Measurements from ENCODE around the gene STON2.

The STON2 gene

GRCh38 chr14:81329640-81330381 lies 70.3 kb downstream of the STON2 start:
- DNase-seq: no peak

DNA sequence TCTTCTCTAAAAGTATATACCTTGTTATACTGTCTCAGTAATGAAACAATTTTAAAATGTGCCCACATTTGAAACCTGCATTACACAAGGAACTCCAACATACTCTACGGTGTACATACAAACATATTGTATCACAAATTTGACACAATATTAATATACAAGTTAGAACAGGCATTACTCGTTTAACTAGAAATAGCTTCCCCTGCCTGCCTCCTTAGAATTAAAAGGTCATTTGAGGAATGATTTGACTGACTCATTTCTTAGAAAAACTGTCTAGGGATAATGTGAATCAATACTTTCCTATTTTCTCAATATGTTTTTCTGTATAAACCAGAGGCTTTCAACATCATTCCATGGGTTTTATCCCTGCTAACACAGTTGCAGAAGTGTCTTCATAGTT lies 73.7 kb downstream of the STON2 start:
- DNase-seq: no peak

DNA sequence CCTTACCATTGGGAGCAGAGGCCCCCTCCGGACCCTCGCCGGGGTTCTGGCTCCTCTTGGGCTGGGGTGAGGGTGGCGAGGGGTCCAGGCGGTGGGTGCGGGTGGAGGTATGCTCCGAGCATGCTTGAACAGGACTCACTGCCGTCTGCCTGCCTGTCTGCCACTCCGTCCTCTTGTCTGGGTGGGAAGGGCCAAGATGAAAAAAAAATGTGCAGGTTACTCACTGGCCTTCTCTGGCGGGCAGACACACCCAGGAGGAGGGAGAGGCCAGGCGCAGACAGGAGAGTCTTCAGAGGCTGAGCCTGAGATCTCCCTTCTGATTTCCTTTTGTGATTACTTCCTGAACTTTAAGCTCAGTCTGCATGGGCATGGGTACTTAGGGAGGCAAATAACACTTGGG lies 76.1 kb downstream of the STON2 start:
- no peak for DNase-seq

- no peak for DNase-seq
Measured at GRCh38 chr14:81323093-81323492, 77.0 kb downstream of the STON2 start.

DNA sequence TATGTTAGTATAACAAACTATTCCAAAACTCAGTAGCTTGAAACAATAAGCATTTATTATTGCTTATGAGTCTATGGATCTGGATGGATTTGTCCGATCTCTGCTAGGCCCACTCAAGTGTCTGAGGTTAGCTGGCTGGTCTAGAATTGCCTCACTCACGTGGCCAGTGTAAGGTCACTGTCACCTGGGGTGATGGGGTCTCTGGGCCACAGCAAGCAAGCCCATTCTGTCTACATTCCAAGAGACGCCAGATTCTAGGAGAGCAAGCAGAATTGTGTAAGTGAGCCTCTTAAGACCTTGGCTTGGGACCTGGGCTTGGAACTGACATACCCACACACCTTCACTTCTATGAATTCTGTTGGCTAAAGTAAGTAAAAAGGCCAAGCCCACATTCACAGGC lies 80.2 kb downstream of the STON2 start:
- no peak for DNase-seq

DNA sequence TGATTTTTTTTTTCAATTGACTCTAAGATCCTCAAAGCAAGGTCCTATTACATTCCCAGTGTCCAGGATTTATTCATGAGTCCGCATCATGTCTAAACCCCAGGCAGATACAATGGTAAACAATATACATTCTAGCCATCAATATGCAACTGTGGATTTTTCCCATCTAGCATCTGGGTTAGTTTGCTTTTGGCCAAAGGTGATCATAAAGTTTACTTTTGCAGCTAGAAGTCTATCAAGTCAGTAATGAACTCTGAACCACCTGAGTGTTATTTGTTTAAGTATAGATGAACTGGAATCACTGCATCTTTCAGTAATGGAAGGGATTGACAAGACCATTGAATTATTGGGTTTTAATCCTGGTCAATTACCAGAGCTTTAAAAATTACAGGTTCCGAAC lies 80.8 kb downstream of the STON2 start:
- DNase-seq: no peak

DNA sequence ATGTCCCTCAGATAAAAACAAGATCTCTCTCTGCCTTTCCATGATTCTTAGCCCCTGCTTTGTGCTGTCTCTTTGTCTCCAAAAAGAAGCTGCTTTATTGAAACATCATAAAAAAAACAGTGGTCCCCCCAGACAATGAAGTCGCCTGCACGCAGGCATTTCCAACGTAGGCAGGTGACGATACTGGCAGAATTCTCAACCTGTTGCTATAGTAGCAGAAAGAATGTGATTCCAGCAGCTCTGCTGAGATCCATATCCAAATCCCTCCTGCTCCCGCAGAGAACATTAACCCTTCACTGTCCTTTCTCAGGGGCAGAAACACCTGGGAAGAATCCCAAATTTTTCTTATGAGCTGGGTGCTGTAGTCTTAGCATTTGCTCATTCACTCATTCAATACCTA lies 84.8 kb downstream of the STON2 start:
- DNase-seq: no peak

GRCh38 chr14:81314443-81315175 lies 85.5 kb downstream of the STON2 start:
- DNase-seq: no peak

- DNase-seq: no peak
Measured at GRCh38 chr14:81313775-81314429, 86.2 kb downstream of the STON2 start.

DNA sequence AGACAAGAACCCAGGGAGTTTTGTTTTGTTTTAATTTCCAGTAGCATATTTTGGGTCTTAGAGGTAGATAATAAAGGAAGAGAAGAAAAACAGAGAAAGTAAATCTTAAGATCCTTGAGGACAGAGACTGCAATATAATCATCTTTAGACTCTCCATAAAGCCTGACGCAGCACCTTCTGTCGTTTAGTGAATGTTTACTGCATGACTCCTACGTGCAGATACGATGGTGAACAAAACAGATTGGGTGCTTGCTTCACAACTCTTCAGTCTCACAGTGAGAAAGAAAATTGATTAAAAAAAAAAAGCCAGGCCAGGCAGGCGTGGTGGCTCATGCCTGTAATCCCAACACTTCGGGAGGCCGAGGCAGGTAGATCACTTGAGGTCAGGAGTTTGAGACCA lies 86.9 kb downstream of the STON2 start:
- no peak for DNase-seq

GRCh38 chr14:81312289-81312876 lies 87.7 kb downstream of the STON2 start:
- no peak for DNase-seq

- no peak for DNase-seq
Measured at GRCh38 chr14:81311778-81312177, 88.3 kb downstream of the STON2 start.

DNA sequence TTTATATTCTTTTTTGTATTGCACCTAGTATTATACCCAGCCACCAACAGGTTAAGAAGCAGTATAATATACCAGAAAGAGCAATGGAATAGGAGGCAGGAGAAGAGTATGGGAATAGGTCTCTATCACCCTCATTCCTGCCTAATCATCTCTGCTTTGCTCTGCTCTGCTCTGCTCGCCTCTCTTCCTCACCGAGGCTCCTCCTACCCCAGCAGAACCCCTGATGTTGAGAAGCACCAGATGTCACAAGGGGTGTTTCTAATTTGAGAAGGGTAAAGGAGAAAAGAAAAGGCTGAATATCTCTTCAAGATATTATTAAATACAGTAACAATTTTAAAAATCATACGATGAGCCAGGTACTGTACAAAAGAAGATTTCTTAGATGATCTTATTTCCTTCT lies 89.0 kb downstream of the STON2 start:
- no peak for DNase-seq

- no peak for DNase-seq
Measured at GRCh38 chr14:81310606-81311005, 89.5 kb downstream of the STON2 start.

DNA sequence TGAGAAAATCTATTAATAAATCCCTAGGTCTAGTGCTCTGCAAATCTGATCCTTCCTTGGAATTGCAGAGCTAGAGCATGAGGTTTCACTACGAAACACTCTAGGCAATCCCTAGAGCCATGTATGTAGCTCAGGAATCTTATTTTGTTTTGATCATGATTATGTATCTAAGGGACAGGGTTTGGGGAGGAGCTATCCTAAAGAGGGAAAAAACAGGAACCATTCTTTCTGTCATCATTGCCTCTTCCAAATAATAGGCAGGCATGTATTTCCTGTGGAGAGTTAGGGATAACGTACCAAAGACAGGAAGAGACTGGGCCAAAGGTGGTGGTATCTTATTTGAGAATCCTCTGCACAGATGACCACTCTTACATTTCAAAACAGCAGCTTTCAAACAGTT lies 90.6 kb downstream of the STON2 start:
- no peak for DNase-seq

DNA sequence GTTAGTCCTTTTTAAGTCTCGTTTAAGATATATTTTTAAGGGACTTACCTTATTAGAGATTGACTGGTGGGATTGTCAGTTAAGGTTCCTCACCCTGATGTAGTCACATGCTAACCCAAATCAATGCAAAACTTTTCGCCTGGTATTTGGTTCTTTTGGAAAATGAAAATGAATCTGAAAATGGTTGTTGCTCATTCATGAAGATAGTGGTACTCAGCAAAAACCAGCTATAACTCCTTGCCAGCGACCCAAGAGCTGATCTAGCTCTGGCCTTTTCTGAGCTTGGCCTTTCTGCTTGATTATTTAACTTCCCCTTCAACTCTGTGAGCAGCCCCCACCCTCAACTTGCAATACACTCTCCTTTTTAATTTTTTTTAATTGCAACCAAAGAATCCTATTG lies 94.4 kb downstream of the STON2 start:
- DNase-seq: no peak

GRCh38 chr14:81305065-81305464 lies 95.1 kb downstream of the STON2 start:
- no peak for DNase-seq

GRCh38 chr14:81303258-81303935 lies 96.7 kb downstream of the STON2 start:
- DNase-seq: no peak

DNA sequence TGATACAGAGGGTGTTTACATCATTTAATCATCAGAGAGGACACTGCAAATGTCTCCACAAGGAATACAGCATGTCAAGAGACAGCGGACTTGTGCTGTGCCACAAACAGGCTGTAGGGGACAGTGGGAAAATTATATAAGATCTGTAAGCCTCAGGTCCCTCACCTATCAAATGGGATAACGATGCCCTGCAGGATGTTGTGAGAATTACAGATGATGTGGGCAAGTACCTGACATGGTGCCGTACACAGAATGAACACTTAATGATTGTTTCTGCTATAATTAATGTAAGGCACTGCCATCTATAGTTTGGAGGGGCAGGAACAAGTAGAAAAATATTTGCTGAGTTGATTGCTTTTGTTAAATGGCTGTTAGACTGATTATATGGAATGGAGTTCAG lies 97.5 kb downstream of the STON2 start:
- DNase-seq: no peak

DNA sequence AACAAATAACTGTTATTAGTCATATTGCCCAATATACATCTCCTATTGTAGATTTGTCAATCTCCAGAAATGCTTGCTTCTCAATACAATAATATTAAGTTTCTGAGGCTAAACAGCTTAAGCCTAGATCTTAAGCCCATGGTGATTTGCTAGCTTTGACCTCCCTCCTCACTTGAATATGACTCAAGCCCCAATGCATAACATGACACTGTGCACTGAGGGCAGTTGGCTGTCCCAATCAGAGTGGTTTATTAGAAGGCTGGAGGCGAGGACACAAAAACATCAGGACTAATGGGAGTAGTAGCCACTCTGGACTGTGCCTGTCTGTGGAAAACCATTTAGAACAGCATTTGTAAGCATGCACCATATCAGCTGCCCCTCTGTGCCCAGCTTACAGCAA lies 98.3 kb downstream of the STON2 start:
- DNase-seq: no peak

- DNase-seq: no peak
Measured at GRCh38 chr14:81301371-81301770, 98.8 kb downstream of the STON2 start.

DNA sequence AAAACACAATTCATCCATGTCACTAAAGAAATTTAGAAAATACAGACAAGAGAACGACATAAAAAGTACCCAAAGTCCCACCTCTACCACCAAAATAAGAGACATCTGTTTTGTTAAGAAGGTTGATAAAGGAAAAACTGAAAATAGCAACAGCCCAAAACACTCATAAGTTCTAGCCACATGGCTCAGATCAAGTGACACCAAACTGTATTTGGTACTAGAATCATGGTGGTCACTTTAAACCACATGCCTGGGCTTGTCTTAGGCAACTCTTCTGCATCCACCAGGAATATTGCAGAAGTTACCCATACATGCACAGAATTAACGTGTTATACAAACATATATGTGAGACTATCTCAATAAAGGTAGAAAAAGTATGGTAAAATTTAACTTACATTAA lies 101.2 kb downstream of the STON2 start:
- DNase-seq: no peak

- DNase-seq: no peak
Measured at GRCh38 chr14:81298122-81298521, 102.0 kb downstream of the STON2 start.
